HK-2 (cell line): ENCODE data around the gene MSH3.

Experiments
- DNase-seq: peaks from one replicate; pipeline ENCODE4 v3.0.0-alpha.2; 2018; ENCODE audit not compliant: unreplicated experiment

MSH3 gene

GRCh38 chr5:80904533-80905187, 250.2 kb downstream of the MSH3 start:
- DNase-seq: no peak

DNA sequence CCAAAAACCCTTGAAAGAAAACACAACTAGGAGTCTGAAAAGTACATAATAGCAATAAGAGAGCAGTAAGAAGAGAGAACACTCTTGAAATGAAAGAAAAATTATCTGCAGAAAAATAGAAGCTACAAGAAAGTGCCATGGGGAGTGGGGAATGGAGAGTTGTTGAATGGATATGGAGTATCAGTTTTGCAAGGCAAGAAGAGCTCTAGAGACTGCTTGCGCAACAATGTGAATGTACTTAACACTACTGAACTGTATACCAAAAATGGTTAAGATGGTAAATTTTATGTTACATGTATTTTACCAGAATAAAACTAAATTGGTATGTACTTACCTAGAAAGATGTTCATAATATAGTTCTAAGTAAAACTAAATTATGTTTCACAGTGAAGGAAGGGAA, 251.0 kb downstream of the MSH3 start:
- DNase-seq: no peak

GRCh38 chr5:80912479-80912878, 258.0 kb downstream of the MSH3 start:
- no peak for DNase-seq

- no peak for DNase-seq
These were observed 261.3 kb downstream of the MSH3 start for GRCh38 chr5:80915716-80916115.

GRCh38 chr5:80916676-80917075, 262.2 kb downstream of the MSH3 start:
- no peak for DNase-seq

DNA sequence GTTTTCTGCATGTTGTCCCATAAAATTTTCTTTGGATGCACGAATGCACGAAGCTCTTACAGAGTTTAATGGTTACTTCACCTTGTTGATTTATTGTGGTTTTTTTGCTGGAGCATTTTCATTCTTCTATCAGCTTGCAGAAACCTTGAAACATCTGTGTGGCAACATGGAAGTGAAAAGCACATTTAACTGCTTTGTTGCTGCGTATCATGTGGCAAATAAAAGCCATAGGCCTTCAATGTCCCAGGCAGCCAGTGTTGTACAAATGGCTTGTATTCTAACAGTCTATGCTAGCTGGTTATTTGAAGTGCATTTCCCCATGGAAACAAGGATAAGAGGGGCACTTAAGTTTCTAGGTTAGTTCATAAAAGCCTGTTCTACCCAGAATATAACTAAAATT, 263.2 kb downstream of the MSH3 start:
- no peak for DNase-seq

GRCh38 chr5:80919678-80920196, 265.3 kb downstream of the MSH3 start:
- no peak for DNase-seq

GRCh38 chr5:80920333-80920732, 265.9 kb downstream of the MSH3 start:
- no peak for DNase-seq

GRCh38 chr5:80921026-80921425, 266.6 kb downstream of the MSH3 start:
- no peak for DNase-seq

- no peak for DNase-seq
These were observed 271.5 kb downstream of the MSH3 start for GRCh38 chr5:80925931-80926330.
